ENCODE measurements around the gene ACOD1.

- TF ChIP-seq CTCF (IDR thresholded peaks at IDR 0.05) (no peak), POLR2A (IDR thresholded peaks at IDR 0.05) (no peak), POLR2AphosphoS5 (IDR thresholded peaks at IDR 0.05) (no peak), EP300 (IDR thresholded peaks at IDR 0.05; ENCODE audit: low read depth) (no peak)
Measured at GRCh38 chr13:76953968-76954367, 5.7 kb downstream of the ACOD1 start.
